IMR-90 (cell line): ENCODE results near the gene EDIL3. TPM values are rescaled to one million over a fixed set of nuclear protein-coding genes. Genes with fewer than 3 reads are reported as not detected.

Source experiments
- ATAC-seq: fragments of 200-7000 bp; cut with Tn5 transposase; 2 replicates; pipeline ENCODE4 v1.9.1; 2020; ENCODE audit warnings: low read depth, mild to moderate bottlenecking, moderate library complexity
- BruUV-seq: library from RNA; stranded (reverse); fragments of 400-500 nt; replicated peaks from 2 replicates; lab custom pipeline; 2021; lab: Mats Ljungman, UMichigan
- CTCF ChIA-PET: fragments of 300-600 bp; formaldehyde crosslinking; extraction: SDS; loops from one replicate; lab custom pipeline; 2021; ENCODE audit warnings: antibody characterized with exemption; lab: Yijun Ruan, JAX
- POLR2A ChIA-PET: fragments of 300-600 bp; sonication (Branson Sonifier 250); formaldehyde crosslinking; loops from one replicate; lab custom pipeline; 2022; ENCODE audit warnings: antibody characterized with exemption; ENCODE audit not compliant: unreplicated experiment; lab: Charles Lee
- DNase-seq: peaks from one replicate; pipeline ENCODE4 v3.0.0; 2013
- H2AFZ ChIP-seq: replicated peaks from 2 replicates; pipeline ENCODE3; 2013; ENCODE audit warnings: low read length, mild to moderate bottlenecking; ENCODE audit not compliant: poor library complexity
- H2AK5ac ChIP-seq: 2 replicates; pipeline ENCODE4 v1.6.1; 2013; ENCODE audit warnings: low read depth, low read length, inconsistent platforms
- H2AK9ac ChIP-seq: replicated peaks from 2 replicates; pipeline ENCODE3; 2013; ENCODE audit warnings: mild to moderate bottlenecking, low read depth, low read length, moderate library complexity; ENCODE audit not compliant: poor library complexity
- H2BK120ac ChIP-seq: 2 replicates; pipeline ENCODE4 v1.6.1; 2013; ENCODE audit warnings: low read depth, low read length, inconsistent platforms
- H2BK15ac ChIP-seq: 3 replicates; pipeline ENCODE4 v1.6.1; 2013; ENCODE audit warnings: low read depth, low read length, inconsistent platforms
- H2BK20ac ChIP-seq: 2 replicates; pipeline ENCODE4 v1.6.1; 2013; ENCODE audit warnings: low read depth, mild to moderate bottlenecking, inconsistent platforms, low read length, moderate library complexity
- H2BK5ac ChIP-seq: 2 replicates; pipeline ENCODE4 v1.6.1; 2013; ENCODE audit warnings: mild to moderate bottlenecking, low read depth, low read length, inconsistent platforms; ENCODE audit not compliant: poor library complexity, severe bottlenecking
- H3K14ac ChIP-seq: replicated peaks from 2 replicates; pipeline ENCODE4 v1.6.1; 2013; ENCODE audit warnings: low read depth, low read length, inconsistent platforms
- H3K18ac ChIP-seq: 2 replicates; pipeline ENCODE4 v1.6.1; 2013; ENCODE audit warnings: low read depth, low read length, control low read depth
- H3K23ac ChIP-seq: 2 replicates; pipeline ENCODE4 v1.6.1; 2013; ENCODE audit warnings: low read depth, low read length, inconsistent platforms
- H3K27ac ChIP-seq: 2 replicates; pipeline ENCODE4 v1.5.1; 2013; ENCODE audit warnings: mild to moderate bottlenecking, control low read depth, low read length; ENCODE audit not compliant: insufficient read depth
- H3K27me3 ChIP-seq: 2 replicates; pipeline ENCODE4 v1.6.1; 2013; ENCODE audit warnings: low read length; ENCODE audit not compliant: control insufficient read depth, insufficient read depth
- H3K36me3 ChIP-seq: 2 replicates; pipeline ENCODE4 v1.6.1; 2013; ENCODE audit warnings: low read length, mixed read lengths; ENCODE audit not compliant: control insufficient read depth, insufficient read depth
- H3K4ac ChIP-seq: 2 replicates; pipeline ENCODE4 v1.6.1; 2013; ENCODE audit warnings: low read depth, low read length, inconsistent platforms
- H3K4me1 ChIP-seq: 2 replicates; pipeline ENCODE4 v1.6.1; 2013; ENCODE audit warnings: low read length, mixed read lengths; ENCODE audit not compliant: control insufficient read depth, insufficient read depth
- H3K4me2 ChIP-seq: 2 replicates; pipeline ENCODE4 v1.6.1; 2013; ENCODE audit warnings: low read depth, mild to moderate bottlenecking, control low read depth, low read length, moderate library complexity
- H3K4me3 ChIP-seq: 2 replicates; pipeline ENCODE4 v1.5.1; 2013; ENCODE audit warnings: low read depth, mild to moderate bottlenecking, control low read depth, low read length, moderate library complexity; ENCODE audit not compliant: insufficient read depth
- H3K56ac ChIP-seq: 2 replicates; pipeline ENCODE4 v1.6.1; 2013; ENCODE audit warnings: low read length, inconsistent platforms; ENCODE audit not compliant: insufficient read depth; ENCODE audit errors: extremely low read depth
- H3K79me1 ChIP-seq, 2 experiments: 2 replicates each; pipeline ENCODE4 v1.6.1; 2013; ENCODE audit warnings: low read length in 2 of 2, inconsistent platforms in 1 of 2, low read depth in 1 of 2
- H3K9ac ChIP-seq: 2 replicates; pipeline ENCODE4 v1.6.1; 2013; ENCODE audit warnings: low read depth, low read length, control low read depth
- H3K9me1 ChIP-seq: 2 replicates; pipeline ENCODE4 v1.6.1; 2013; ENCODE audit warnings: low read length, inconsistent platforms; ENCODE audit not compliant: insufficient read depth
- H3K9me3 ChIP-seq: 2 replicates; pipeline ENCODE4 v1.6.1; 2013; ENCODE audit warnings: low read length; ENCODE audit not compliant: control insufficient read depth, insufficient read depth
- H4K20me1 ChIP-seq: 2 replicates; pipeline ENCODE4 v1.6.1; 2013; ENCODE audit warnings: low read length, inconsistent platforms; ENCODE audit not compliant: insufficient read depth
- H4K5ac ChIP-seq: 2 replicates; pipeline ENCODE4 v1.6.1; 2013; ENCODE audit warnings: mild to moderate bottlenecking, low read depth, low read length, control low read depth
- H4K8ac ChIP-seq, 2 experiments: 2 replicates each; pipeline ENCODE4 v1.6.1; 2013; ENCODE audit warnings: low read depth in 2 of 2, low read length in 2 of 2, control low read depth in 1 of 2, inconsistent platforms in 1 of 2
- H4K91ac ChIP-seq: 2 replicates; pipeline ENCODE4 v1.6.1; 2013; ENCODE audit warnings: low read depth, low read length, inconsistent platforms; ENCODE audit not compliant: insufficient read depth
- BHLHE40 ChIP-seq: fragments of 150-350 bp; IDR thresholded peaks from 2 replicates; pipeline ENCODE4 v1.6.1; 2016; ENCODE audit warnings: mild to moderate bottlenecking, low read depth, low read length
- CEBPB ChIP-seq: IDR thresholded peaks from 2 replicates; pipeline ENCODE4 v1.6.1; 2012; ENCODE audit warnings: low read depth, low read length, improper control_type of control experiment
- CHD1 ChIP-seq: IDR thresholded peaks from 2 replicates; pipeline ENCODE4 v1.6.1; 2012; ENCODE audit warnings: low read depth, low read length, improper control_type of control experiment
- ELK1 ChIP-seq: fragments of 150-350 bp; IDR thresholded peaks from 2 replicates; pipeline ENCODE4 v1.6.1; 2016; ENCODE audit warnings: low read depth, mild to moderate bottlenecking, low read length, moderate library complexity, borderline replicate concordance
- FOS ChIP-seq: fragments of 150-350 bp; IDR thresholded peaks from 2 replicates; pipeline ENCODE4 v1.6.1; 2016; ENCODE audit warnings: low read depth, low read length
- MAFK ChIP-seq: IDR thresholded peaks from 2 replicates; pipeline ENCODE4 v1.6.1; 2012; ENCODE audit warnings: low read depth, low read length, improper control_type of control experiment
- MAZ ChIP-seq: IDR thresholded peaks from 2 replicates; pipeline ENCODE4 v1.6.1; 2012; ENCODE audit warnings: low read depth, mild to moderate bottlenecking, low read length, improper control_type of control experiment, moderate library complexity, borderline replicate concordance
- NFE2L2 ChIP-seq: fragments of 150-350 bp; IDR thresholded peaks from 2 replicates; pipeline ENCODE4 v1.6.1; 2016; ENCODE audit warnings: low read depth, mild to moderate bottlenecking, low read length
- POLR2A ChIP-seq: IDR thresholded peaks from 2 replicates; pipeline ENCODE4 v1.6.1; 2012; ENCODE audit warnings: mild to moderate bottlenecking, low read depth, low read length
- RAD21 ChIP-seq: IDR thresholded peaks from 2 replicates; pipeline ENCODE4 v1.6.1; 2012; ENCODE audit warnings: low read length, improper control_type of control experiment
- RCOR1 ChIP-seq: IDR thresholded peaks from 2 replicates; pipeline ENCODE4 v1.6.1; 2012; ENCODE audit warnings: mild to moderate bottlenecking, low read length, improper control_type of control experiment; ENCODE audit not compliant: insufficient replicate concordance
- RFX5 ChIP-seq: IDR thresholded peaks from 2 replicates; pipeline ENCODE4 v1.8.0; 2012; ENCODE audit warnings: low read depth, mild to moderate bottlenecking, low read length, moderate library complexity
- SMC3 ChIP-seq: fragments of 150-350 bp; IDR thresholded peaks from 2 replicates; pipeline ENCODE4 v1.6.1; 2016; ENCODE audit warnings: low read depth, mild to moderate bottlenecking, antibody characterized with exemption, low read length, moderate library complexity
- WGBS, 2 experiments: methylation state at CpG; one replicate each; pipeline versions ENCODE4 v1.1.5 to v1.1.7; 2013; ENCODE audit warnings: missing lambda C conversion rate in 2 of 2; ENCODE audit not compliant: insufficient read length in 1 of 2; ENCODE audit errors: extremely low coverage in 2 of 2; 5-methylcytosine and 5-hydroxymethylcytosine counted together
- dilution Hi-C: fragments of 300-500 bp; cut with HindIII; formaldehyde crosslinking; loops from one replicate; pipeline ENCODE4 v1.14.3; 2018; ENCODE audit warnings: low sequenced_read_pairs; ENCODE audit not compliant: unreplicated experiment
- in situ Hi-C: fragments of 300-500 bp; cut with MboI; formaldehyde crosslinking; loops from 3 replicates; pipeline ENCODE4 v1.14.3; 2019; ENCODE audit warnings: low sequenced_read_pairs, inconsistent platforms, mixed read lengths
- intact Hi-C: fragments of 100-400 bp; cut with micrococcal nuclease; formaldehyde crosslinking; loops from 2 replicates; pipeline ENCODE4 v1.10.0; 2022
- polyA plus RNA-seq, 3 experiments: library from polyadenylated mRNA; depleted of rRNA; stranded (reverse); fragments of >200 nt; gene quantifications; 2 replicates each; pipeline ENCODE4 v1.2.3, GENCODE V29; 2012; ENCODE audit warnings: low replicate concordance in 1 of 3
- total RNA-seq: library from RNA; depleted of rRNA; stranded (reverse); fragments of >200 nt; gene quantifications from 2 replicates; pipeline ENCODE4 v1.2.3, GENCODE V29; 2012

The EDIL3 gene
- total and polyA plus RNA-seq, 2 of the 4 experiments (the other 2 are of a cell fraction), result 55.5 to 82.8 TPM

- no peak for TF ChIP-seq SMC3
- TF ChIP-seq CEBPB, result no peak
- no peak for TF ChIP-seq ELK1
- no peak for TF ChIP-seq BHLHE40
- no peak for TF ChIP-seq FOS
- no peak for TF ChIP-seq POLR2A
- TF ChIP-seq MAFK, result no peak
- no peak for TF ChIP-seq MAZ
- no peak for TF ChIP-seq RCOR1
- no peak for TF ChIP-seq RFX5
- TF ChIP-seq NFE2L2, result no peak
- no peak for TF ChIP-seq RAD21
- TF ChIP-seq CHD1, result no peak
- H3K14ac ChIP-seq, result no peak overlapping the region
- H3K27ac ChIP-seq, result no peak overlapping the region
- H4K91ac ChIP-seq, result no peak overlapping the region; the same call in 1 of the 2 replicates
- DNase-seq, result peak; percentile 25
- no peak overlapping the region for H3K9ac ChIP-seq
- no peak overlapping the region for H3K56ac ChIP-seq
- H3K27me3 ChIP-seq, result no peaks in the 10 kb centered on the region
- no peak overlapping the region for H3K18ac ChIP-seq
- H4K5ac ChIP-seq, result no peak overlapping the region
- H2AK9ac ChIP-seq, result no peak overlapping the region
- H2AK5ac ChIP-seq, result no peak overlapping the region
- no peak overlapping the region for H2BK20ac ChIP-seq
- H3K36me3 ChIP-seq, result no peaks in the 10 kb centered on the region; the same call in 1 of the 2 replicates
- no peak overlapping the region; a peak in 1 of 4 replicates for H4K8ac ChIP-seq
- H2BK5ac ChIP-seq, result no peak overlapping the region
- H3K4me1 ChIP-seq, result no peaks in the 10 kb centered on the region; the same call in 1 of the 2 replicates
- peaks cover 2% of the 10 kb centered on the region; the same call in 1 of the 2 replicates for H3K9me1 ChIP-seq
- POLR2A ChIA-PET, result no interaction called here
- intact Hi-C loops (no loop called here), dilution Hi-C loops (no loop called here), in situ Hi-C loops (no loop called here)
- peaks cover 10 to 14% of the 10 kb centered on the region in 2 experiments; a peak in 2 of 4 replicates for H3K79me1 ChIP-seq
- no peak overlapping the region for H2BK15ac ChIP-seq
- peak; percentile 24; the same call in 1 of the 2 replicates for ATAC-seq
- no peak overlapping the region for H3K4ac ChIP-seq
- H3K9me3 ChIP-seq, result no peaks in the 10 kb centered on the region
- no peak overlapping the region for H3K4me2 ChIP-seq
- CTCF ChIA-PET, result no interaction called here
- no TSS peak for BruUV-seq
- H4K20me1 ChIP-seq, result no peaks in the 10 kb centered on the region
- 0 out of 2 replicates have a peak overlapping the region, but pooled peaks have one; percentile 45 for H3K23ac ChIP-seq
- WGBS, 2 experiments, result no CpG with 5 or more reads among the region's 1 CpG
- no peak overlapping the region for H2BK120ac ChIP-seq
- H3K4me3 ChIP-seq, result no peak overlapping the region
- no peak overlapping the region for H2AFZ ChIP-seq
Measured at GRCh38 chr5:84306601-84307000, 78.1 kb downstream of the EDIL3 start.
